Measurements from ENCODE around the gene CSGALNACT2. TPM values are rescaled to one million over a fixed set of nuclear protein-coding genes. Genes with fewer than 3 reads are reported as not detected.

CSGALNACT2 gene
- total and polyA plus RNA-seq, 12 donors: 5.8 to 19.4 (median 12.3) TPM

DNA sequence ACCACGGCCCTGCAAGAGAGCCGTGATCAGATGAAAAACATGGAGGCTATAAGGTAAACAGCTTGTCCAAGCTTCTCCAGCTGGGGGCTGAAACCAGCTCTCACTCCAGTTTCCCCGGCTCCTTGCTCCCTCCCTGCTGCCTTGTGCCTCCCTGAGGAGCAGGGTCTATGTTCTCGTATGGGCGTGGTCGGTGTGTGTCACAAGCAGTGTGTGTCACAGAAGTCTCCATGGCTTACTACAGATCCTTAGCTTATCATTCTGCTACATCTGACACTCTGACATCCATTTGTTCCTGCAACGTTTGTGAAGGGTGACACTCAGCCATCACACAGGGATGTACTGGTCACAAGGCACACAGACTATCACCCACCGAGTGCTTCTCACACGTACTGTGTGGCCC is 54.6 kb downstream of the CSGALNACT2 start:
- H3K27ac ChIP-seq: no peak overlapping the region
- no peak overlapping the region for H3K4me3 ChIP-seq
- H3K9me3 ChIP-seq (replicated peaks in 1 of 3): no peaks in the 10 kb centered on the region
- peak in 1 of 7 donors; percentile 47 for DNase-seq
- no peaks in the 10 kb centered on the region for H3K36me3 ChIP-seq (replicated peaks in 1 of 2)
- WGBS, 4 donors: 66 to 75% (median 73%) methylated on average over 9 of the region's 9 CpGs
- no peaks in the 10 kb centered on the region for H3K27me3 ChIP-seq
- TF ChIP-seq, protein P1, sequence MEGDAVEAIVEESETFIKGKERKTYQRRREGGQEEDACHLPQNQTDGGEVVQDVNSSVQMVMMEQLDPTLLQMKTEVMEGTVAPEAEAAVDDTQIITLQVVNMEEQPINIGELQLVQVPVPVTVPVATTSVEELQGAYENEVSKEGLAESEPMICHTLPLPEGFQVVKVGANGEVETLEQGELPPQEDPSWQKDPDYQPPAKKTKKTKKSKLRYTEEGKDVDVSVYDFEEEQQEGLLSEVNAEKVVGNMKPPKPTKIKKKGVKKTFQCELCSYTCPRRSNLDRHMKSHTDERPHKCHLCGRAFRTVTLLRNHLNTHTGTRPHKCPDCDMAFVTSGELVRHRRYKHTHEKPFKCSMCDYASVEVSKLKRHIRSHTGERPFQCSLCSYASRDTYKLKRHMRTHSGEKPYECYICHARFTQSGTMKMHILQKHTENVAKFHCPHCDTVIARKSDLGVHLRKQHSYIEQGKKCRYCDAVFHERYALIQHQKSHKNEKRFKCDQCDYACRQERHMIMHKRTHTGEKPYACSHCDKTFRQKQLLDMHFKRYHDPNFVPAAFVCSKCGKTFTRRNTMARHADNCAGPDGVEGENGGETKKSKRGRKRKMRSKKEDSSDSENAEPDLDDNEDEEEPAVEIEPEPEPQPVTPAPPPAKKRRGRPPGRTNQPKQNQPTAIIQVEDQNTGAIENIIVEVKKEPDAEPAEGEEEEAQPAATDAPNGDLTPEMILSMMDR (IDR thresholded peaks at IDR 0.05): no peak
- no peak for TF ChIP-seq POLR2A (IDR thresholded peaks at IDR 0.05)
- intact Hi-C loops (cut with DNase I): no loop called here
- H3K4me1 ChIP-seq (replicated peaks in 1 of 2): no peaks in the 10 kb centered on the region

DNA sequence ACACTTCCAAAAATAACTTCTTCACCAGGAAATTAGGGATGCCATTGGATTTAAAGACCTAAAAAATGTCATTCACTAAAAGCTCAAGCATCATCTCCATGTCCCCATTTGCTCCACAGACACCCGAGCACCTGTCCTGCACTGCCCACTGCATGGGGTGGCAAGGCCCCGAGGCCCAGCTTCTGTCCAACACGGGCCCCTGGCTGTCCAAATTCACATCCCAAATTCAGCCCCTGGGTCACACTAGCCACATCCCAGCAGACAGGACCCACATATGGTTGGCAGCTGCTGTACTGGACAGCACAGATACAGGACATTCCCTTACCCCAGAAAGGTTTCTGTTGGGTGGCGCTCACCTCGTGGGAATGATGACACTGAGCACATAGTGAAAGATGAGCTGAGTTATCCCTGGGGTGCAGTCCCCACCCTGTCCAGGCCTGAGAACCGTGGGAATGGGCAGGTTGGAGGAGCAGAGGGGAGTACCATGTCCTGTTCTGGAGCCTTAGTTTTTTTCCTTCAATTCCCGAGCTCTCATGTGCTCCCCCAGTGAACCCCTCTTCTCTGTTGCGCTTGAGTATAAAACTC is 55.3 kb downstream of the CSGALNACT2 start:
- intact Hi-C loops (cut with DNase I): no loop called here
- Histone ChIP-seq H3K4me1 (replicated peaks in 1 of 2) (no peaks in the 10 kb centered on the region), H3K36me3 (replicated peaks in 1 of 2) (no peaks in the 10 kb centered on the region), H3K9me3 (replicated peaks in 1 of 3) (no peaks in the 10 kb centered on the region), H3K4me3 (no peak overlapping the region), H3K27ac (no peak overlapping the region), H3K27me3 (no peaks in the 10 kb centered on the region)
- WGBS, 4 donors: 83 to 88% (median 85%) methylated on average over 5 to 8 of the region's 8 CpGs
- peak in 2 of 7 donors; percentile 13 to 34 for DNase-seq
- TF ChIP-seq POLR2A (IDR thresholded peaks at IDR 0.05): no peak
- TF ChIP-seq, protein P1 (IDR thresholded peaks at IDR 0.05): no peak

DNA sequence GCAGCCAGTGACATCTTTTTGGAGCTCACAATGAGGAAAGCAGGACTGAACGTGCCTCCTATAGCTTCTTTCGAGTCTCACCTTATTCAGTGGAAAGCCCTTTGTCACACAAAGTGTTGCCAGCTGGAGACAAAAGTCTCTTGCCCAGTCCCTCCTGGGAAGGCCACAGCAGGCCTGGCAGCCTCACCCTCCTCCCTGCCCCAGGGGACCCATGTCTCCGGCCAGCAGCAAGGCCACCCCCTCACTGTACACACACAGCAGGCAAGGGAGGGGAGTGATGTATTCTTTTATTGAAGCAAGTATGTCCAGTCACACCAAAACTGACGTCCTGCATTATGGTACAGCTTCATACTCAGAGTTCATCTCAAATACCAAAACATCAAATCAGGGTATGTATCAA is 56.0 kb downstream of the CSGALNACT2 start:
- DNase-seq: peak in 1 of 7 donors; percentile 35
- H3K27ac ChIP-seq: no peak overlapping the region
- H3K4me3 ChIP-seq: no peak overlapping the region
- no peaks in the 10 kb centered on the region for H3K4me1 ChIP-seq (replicated peaks in 1 of 2)
- TF ChIP-seq, protein P1 (IDR thresholded peaks at IDR 0.05): no peak
- intact Hi-C loops (cut with DNase I): no loop called here
- no peaks in the 10 kb centered on the region for H3K9me3 ChIP-seq (replicated peaks in 1 of 3)
- WGBS, 4 donors: 63 to 85% (median 76%) methylated on average over 3 to 4 of the region's 4 CpGs
- H3K27me3 ChIP-seq: no peaks in the 10 kb centered on the region
- H3K36me3 ChIP-seq (replicated peaks in 1 of 2): no peaks in the 10 kb centered on the region

DNA sequence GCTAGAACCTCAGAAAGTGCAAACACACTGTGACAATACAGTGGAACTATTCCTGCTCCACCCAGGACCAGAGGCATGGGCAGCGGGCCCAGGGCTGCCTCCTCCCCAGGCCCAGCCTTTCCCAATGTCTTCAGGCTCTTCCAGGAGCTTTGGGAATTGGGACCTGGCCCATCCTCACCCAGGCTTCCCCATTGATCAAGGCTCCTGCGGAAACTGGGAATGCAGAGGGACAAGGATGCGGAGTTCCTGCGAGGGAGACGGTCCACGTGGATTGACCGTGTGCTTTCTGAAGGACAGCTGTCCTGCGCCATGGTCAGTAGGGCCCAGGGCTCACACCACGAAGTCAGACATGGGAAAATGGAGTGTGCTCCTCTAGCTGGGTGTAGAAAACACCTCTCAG is 56.6 kb downstream of the CSGALNACT2 start:
- H3K4me3 ChIP-seq: no peak overlapping the region
- intact Hi-C loops (cut with DNase I): no loop called here
- H3K27me3 ChIP-seq: no peaks in the 10 kb centered on the region
- TF ChIP-seq, protein P1 (IDR thresholded peaks at IDR 0.05): no peak
- TF ChIP-seq POLR2A (IDR thresholded peaks at IDR 0.05): no peak
- H3K9me3 ChIP-seq (replicated peaks in 1 of 3): no peaks in the 10 kb centered on the region
- WGBS, 4 donors: 85 to 96% (median 94%) methylated on average over 8 to 9 of the region's 9 CpGs
- H3K27ac ChIP-seq: no peak overlapping the region
- peak in 1 of 7 donors; percentile 11 for DNase-seq
- no peaks in the 10 kb centered on the region for H3K36me3 ChIP-seq (replicated peaks in 1 of 2)
- H3K4me1 ChIP-seq (replicated peaks in 1 of 2): no peaks in the 10 kb centered on the region

All from adrenal gland (tissue), 12 donors.